Hepatocyte (in vitro differentiated cells): ENCODE data around the gene ASB5.

Experiments
- EZH2 ChIP-seq: fragments of 200-600 bp; sonication (generic); IDR thresholded peaks from 2 replicates; pipeline ENCODE4 v1.6.1; 2016; ENCODE audit warnings: antibody characterized with exemption, mild to moderate bottlenecking, borderline replicate concordance
- EZH2phosphoT487 ChIP-seq: fragments of 200-600 bp; sonication (generic); IDR thresholded peaks from one replicate; pipeline ENCODE4 v1.6.1; 2018; ENCODE audit warnings: antibody characterized with exemption, mild to moderate bottlenecking, low read depth, moderate library complexity; ENCODE audit not compliant: unreplicated experiment, severe bottlenecking

DNA sequence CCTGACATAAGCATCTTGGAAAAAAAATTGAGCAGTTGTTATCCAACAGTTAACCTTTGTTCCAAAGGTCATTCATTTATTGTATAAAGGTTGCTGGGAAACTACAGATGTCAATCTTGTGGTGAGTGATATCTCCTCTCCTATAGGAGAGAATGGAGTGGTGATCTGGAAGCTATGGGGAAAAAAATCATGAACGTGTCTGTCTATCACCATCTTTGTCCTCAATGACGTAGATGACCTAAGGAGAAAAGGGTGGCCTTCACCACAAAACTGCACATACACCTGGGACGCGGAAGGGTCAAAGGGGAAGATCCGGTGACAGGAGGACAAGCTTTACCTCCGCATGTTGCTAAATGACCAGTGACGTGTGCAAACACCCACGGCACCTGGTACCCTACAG, 27.3 kb downstream of the ASB5 start:
- TF ChIP-seq EZH2phosphoT487: no peak
- TF ChIP-seq EZH2: no peak
